Nephron (organoid): ENCODE measurements around the gene SPOUT1.
A peak's percentile ranks its signal among the peaks of the same experiment; 100 is the strongest.
"Not testable (repeated sequence)": the region's sequence is repeated elsewhere in the genome, so short reads cannot be mapped to it uniquely, and the experiment has no call there.

Source experiments
- H3K27ac Mint-ChIP-seq, 3 experiments: 2 replicates each; pipeline ENCODE4 v1.8.0; 2020; ENCODE audit warnings: mixed read lengths in 3 of 3, mild to moderate bottlenecking in 2 of 3, moderate library complexity in 1 of 3
- H3K27me3 Mint-ChIP-seq: 2 replicates; pipeline ENCODE4 v1.8.0; 2021; ENCODE audit warnings: low read depth, mild to moderate bottlenecking, moderate library complexity, mixed read lengths
- H3K36me3 Mint-ChIP-seq: 2 replicates; pipeline ENCODE4 v1.8.0; 2020; ENCODE audit warnings: low read depth, mixed read lengths
- H3K4me1 Mint-ChIP-seq: 2 replicates; pipeline ENCODE4 v1.8.0; 2020; ENCODE audit warnings: mixed read lengths
- H3K4me3 Mint-ChIP-seq, 3 experiments: 2 replicates each; pipeline ENCODE4 v1.8.0; 2020; ENCODE audit warnings: mild to moderate bottlenecking in 3 of 3, mixed read lengths in 3 of 3, moderate library complexity in 2 of 3
- H3K9me3 Mint-ChIP-seq: 2 replicates; pipeline ENCODE4 v1.8.0; 2020; ENCODE audit warnings: mixed read lengths
- CTCF ChIP-seq, 3 experiments: fragments of 200-600 bp; sonication (generic); IDR thresholded peaks; one replicate each; pipeline ENCODE4 v1.5.0; 2021; ENCODE audit warnings: antibody characterized with exemption in 3 of 3; ENCODE audit not compliant: unreplicated experiment in 3 of 3

The SPOUT1 gene

GRCh38 chr9:128861501-128861900 lies 31.9 kb upstream of the SPOUT1 start:
- Mint-ChIP-seq H3K4me3 (no peak overlapping the region), H3K36me3 (no peaks in the 10 kb centered on the region), H3K9me3 (no peaks in the 10 kb centered on the region), H3K27me3 (no peaks in the 10 kb centered on the region), H3K27ac (peak overlapping the region in 2 of 3 experiments; percentile 26 to 97), H3K4me1 (peaks cover 20% of the 10 kb centered on the region)
- no peak for TF ChIP-seq CTCF (IDR thresholded peaks at IDR 0.05; ENCODE audit: unreplicated experiment in 3 of 3)

GRCh38 chr9:128860937-128861336 lies 31.3 kb upstream of the SPOUT1 start:
- Mint-ChIP-seq H3K27me3 (no peaks in the 10 kb centered on the region), H3K36me3 (no peaks in the 10 kb centered on the region), H3K27ac (peak overlapping the region in 2 of 3 experiments; percentile 26 to 97), H3K4me1 (peaks cover 25% of the 10 kb centered on the region), H3K9me3 (no peaks in the 10 kb centered on the region), H3K4me3 (no peak overlapping the region)
- TF ChIP-seq CTCF (IDR thresholded peaks at IDR 0.05; ENCODE audit: unreplicated experiment in 3 of 3) = no peak

GRCh38 chr9:128858476-128858875 lies 28.9 kb upstream of the SPOUT1 start:
- Mint-ChIP-seq H3K4me3 (peak overlapping the region in 2 of 3 experiments; percentile 54 to 69), H3K4me1 (peaks cover 40% of the 10 kb centered on the region), H3K27ac (peak overlapping the region in 1 of 3 experiments; percentile 93)
- not testable (repeated sequence) for H3K36me3 Mint-ChIP-seq, H3K9me3 Mint-ChIP-seq, H3K27me3 Mint-ChIP-seq

- peaks cover 12% of the 10 kb centered on the region for H3K9me3 Mint-ChIP-seq
- H3K27me3 Mint-ChIP-seq, H3K4me3 Mint-ChIP-seq: not testable (repeated sequence)
- H3K4me1 Mint-ChIP-seq = peaks cover 38% of the 10 kb centered on the region
- peak overlapping the region; percentile 29 to 52 (median 34) for H3K27ac Mint-ChIP-seq
- H3K36me3 Mint-ChIP-seq = peaks cover 17% of the 10 kb centered on the region
These were observed 24.9 kb upstream of the SPOUT1 start for GRCh38 chr9:128854454-128854853.

GRCh38 chr9:128852646-128853045 lies 23.1 kb upstream of the SPOUT1 start:
- H3K36me3 Mint-ChIP-seq = peaks cover 24% of the 10 kb centered on the region
- H3K27ac Mint-ChIP-seq, H3K4me3 Mint-ChIP-seq, H3K27me3 Mint-ChIP-seq: not testable (repeated sequence)
- peaks cover 18% of the 10 kb centered on the region for H3K9me3 Mint-ChIP-seq
- H3K4me1 Mint-ChIP-seq = peaks cover 38% of the 10 kb centered on the region

- H3K4me3 Mint-ChIP-seq, H3K27ac Mint-ChIP-seq, H3K27me3 Mint-ChIP-seq: not testable (repeated sequence)
- peaks cover 27% of the 10 kb centered on the region for H3K36me3 Mint-ChIP-seq
- peak; percentile 56 to 60 (median 60) for TF ChIP-seq CTCF (IDR thresholded peaks at IDR 0.05; ENCODE audit: unreplicated experiment in 3 of 3)
- H3K4me1 Mint-ChIP-seq = peaks cover 34% of the 10 kb centered on the region
- peaks cover 21% of the 10 kb centered on the region for H3K9me3 Mint-ChIP-seq
These were observed 22.4 kb upstream of the SPOUT1 start for GRCh38 chr9:128851779-128852600.

GRCh38 chr9:128851024-128851423 lies 21.4 kb upstream of the SPOUT1 start:
- H3K4me3 Mint-ChIP-seq, H3K27ac Mint-ChIP-seq, H3K27me3 Mint-ChIP-seq: not testable (repeated sequence)
- H3K4me1 Mint-ChIP-seq = peaks cover 24% of the 10 kb centered on the region
- peaks cover 21% of the 10 kb centered on the region for H3K9me3 Mint-ChIP-seq
- H3K36me3 Mint-ChIP-seq = peaks cover 27% of the 10 kb centered on the region

- Mint-ChIP-seq H3K4me1 (peaks cover 12% of the 10 kb centered on the region), H3K27me3 (no peaks in the 10 kb centered on the region), H3K4me3 (no peak overlapping the region), H3K27ac (no peak overlapping the region), H3K9me3 (peaks cover 21% of the 10 kb centered on the region), H3K36me3 (peaks cover 33% of the 10 kb centered on the region)
- no peak for TF ChIP-seq CTCF (IDR thresholded peaks at IDR 0.05; ENCODE audit: unreplicated experiment in 3 of 3)
These were observed 18.2 kb upstream of the SPOUT1 start for GRCh38 chr9:128847803-128848202.
